ENCODE measurements around the gene CFAP43. TPM values are rescaled to one million over a fixed set of nuclear protein-coding genes. Genes with fewer than 3 reads are reported as not detected.

Gene CFAP43
- total RNA-seq, 1 donor from 2014 or later, result not detected

GRCh38 chr10:104103956-104104355 is 128.2 kb downstream of the CFAP43 start:
- intact Hi-C loops (cut with micrococcal nuclease), result no loop called here

GRCh38 chr10:104101902-104102301 is 130.3 kb downstream of the CFAP43 start:
- intact Hi-C loops (cut with micrococcal nuclease), result no loop called here

GRCh38 chr10:104100795-104101194 is 131.4 kb downstream of the CFAP43 start:
- intact Hi-C loops (cut with micrococcal nuclease), result no loop called here

GRCh38 chr10:104099941-104100340 is 132.2 kb downstream of the CFAP43 start:
- intact Hi-C loops (cut with micrococcal nuclease), result no loop called here

- intact Hi-C loops (cut with micrococcal nuclease), result no loop called here
Measured at GRCh38 chr10:104099269-104099668, 132.9 kb downstream of the CFAP43 start.

- intact Hi-C loops (cut with micrococcal nuclease), result no loop called here
Measured at GRCh38 chr10:104098358-104098925, 133.7 kb downstream of the CFAP43 start.

- intact Hi-C loops (cut with micrococcal nuclease), result no loop called here
Measured at GRCh38 chr10:104096692-104097091, 135.5 kb downstream of the CFAP43 start.

GRCh38 chr10:104092749-104093148 is 139.4 kb downstream of the CFAP43 start:
- intact Hi-C loops (cut with micrococcal nuclease), result no loop called here

GRCh38 chr10:104090611-104091010 is 141.6 kb downstream of the CFAP43 start:
- intact Hi-C loops (cut with micrococcal nuclease), result no loop called here

- intact Hi-C loops (cut with micrococcal nuclease), result no loop called here
Measured at GRCh38 chr10:104089621-104090020, 142.5 kb downstream of the CFAP43 start.

GRCh38 chr10:104088239-104088638 is 143.9 kb downstream of the CFAP43 start:
- intact Hi-C loops (cut with micrococcal nuclease), result no loop called here

- intact Hi-C loops (cut with micrococcal nuclease), result no loop called here
Measured at GRCh38 chr10:104085801-104086400, 146.3 kb downstream of the CFAP43 start, which contains the start of gene COL17A1. Gene COL17A1, minus strand, starts transcription at chr10:104085880. Its CDS starts 5,207 bp downstream, at chr10:104080673.

GRCh38 chr10:104084482-104085142 is 147.6 kb downstream of the CFAP43 start:
- intact Hi-C loops (cut with micrococcal nuclease), result no loop called here

GRCh38 chr10:104081998-104082397 is 150.2 kb downstream of the CFAP43 start:
- intact Hi-C loops (cut with micrococcal nuclease), result no loop called here

GRCh38 chr10:104080762-104081161 is 151.4 kb downstream of the CFAP43 start:
- intact Hi-C loops (cut with micrococcal nuclease), result loop anchor here (1.0 kb wide), 1 partner anchor 192 kb away; no protein-coding TSS in a partner anchor

Other genes with a start within 250 kb of the CFAP43 start
- not detected in 2 replicates for gene COL17A1, start 146.5 kb downstream of the CFAP43 start, total RNA-seq
- 13.6 and 14.7 TPM in 2 replicates for gene SFR1, start 110.2 kb downstream of the CFAP43 start, total RNA-seq
- 134 and 141 TPM in 2 replicates for gene GSTO1, start 22.5 kb upstream of the CFAP43 start, total RNA-seq
- gene GSTO2, start 36.8 kb upstream of the CFAP43 start, total RNA-seq, result 0.66 and 0.73 TPM in 2 replicates
- 20.1 and 20.2 TPM in 2 replicates for gene ITPRIP, start 106.1 kb upstream of the CFAP43 start, total RNA-seq
- 0.39 and 0.55 TPM in 2 replicates for gene CFAP58, start 121.5 kb upstream of the CFAP43 start, total RNA-seq